SW 1271 (cell line): ENCODE data around the gene ZNF197.
"Not testable (repeated sequence)": the region's sequence is repeated elsewhere in the genome, so short reads cannot be mapped to it uniquely, and the experiment has no call there.

Experiments
- DNase-seq, 2 experiments: peaks; one replicate each; lab custom pipeline; 2025; lab: John Stamatoyannopoulos, UW

Gene ZNF197

GRCh38 chr3:44665173-44665572 lies 40.3 kb downstream of the ZNF197 start:
- DNase-seq: no peak

GRCh38 chr3:44666346-44666745 lies 41.5 kb downstream of the ZNF197 start:
- no peak for DNase-seq

GRCh38 chr3:44669760-44670159 lies 44.9 kb downstream of the ZNF197 start:
- DNase-seq: no peak

- not testable (repeated sequence) for DNase-seq
These were observed 48.6 kb downstream of the ZNF197 start for GRCh38 chr3:44673466-44673865.

GRCh38 chr3:44674211-44674610 lies 49.4 kb downstream of the ZNF197 start:
- DNase-seq: no peak

- no peak for DNase-seq
These were observed 53.8 kb downstream of the ZNF197 start for GRCh38 chr3:44678480-44679116.

GRCh38 chr3:44680921-44681455 lies 56.2 kb downstream of the ZNF197 start:
- no peak for DNase-seq

GRCh38 chr3:44682182-44682896 lies 57.5 kb downstream of the ZNF197 start:
- no peak for DNase-seq

GRCh38 chr3:44685128-44685800 lies 60.4 kb downstream of the ZNF197 start:
- DNase-seq: no peak

GRCh38 chr3:44687898-44688297 lies 63.1 kb downstream of the ZNF197 start:
- no peak for DNase-seq
